ENCODE measurements around the gene MRTFA.

- TF ChIP-seq CTCF (IDR thresholded peaks at IDR 0.05) = no peak
- no peak for TF ChIP-seq POLR2A (IDR thresholded peaks at IDR 0.05)
Observed at GRCh38 chr22:40666151-40666848, 29.8 kb upstream of the MRTFA start.
